GM19467 (cell line): Measurements from ENCODE around the gene ABCF3.

ENCODE experiments used
- ATAC-seq: cut with Tn5 transposase; IDR thresholded peaks from one replicate; pipeline ENCODE4 v1.9.1; 2021; ENCODE audit warnings: mild to moderate bottlenecking, moderate library complexity; ENCODE audit not compliant: unreplicated experiment

ABCF3 gene

GRCh38 chr3:184184546-184185230 lies 1.3 kb upstream of the ABCF3 start:
- ATAC-seq = no peak

- peak; percentile 89 for ATAC-seq
Measured at GRCh38 chr3:184185461-184186183, 377 bp upstream of the ABCF3 start.

- ATAC-seq = no peak
Measured at GRCh38 chr3:184186902-184187207, 856 bp downstream of the ABCF3 start.

- ATAC-seq = no peak
Measured at GRCh38 chr3:184188080-184188479, 2.1 kb downstream of the ABCF3 start.

- no peak for ATAC-seq
Measured at GRCh38 chr3:184189421-184189820, 3.4 kb downstream of the ABCF3 start.

GRCh38 chr3:184192889-184193288 lies 6.9 kb downstream of the ABCF3 start:
- no peak for ATAC-seq

GRCh38 chr3:184193991-184194539 lies 8.1 kb downstream of the ABCF3 start:
- ATAC-seq = no peak

- ATAC-seq = no peak
Measured at GRCh38 chr3:184196536-184196935, 10.5 kb downstream of the ABCF3 start.

GRCh38 chr3:184198509-184198908 lies 12.5 kb downstream of the ABCF3 start:
- no peak for ATAC-seq

- no peak for ATAC-seq
Measured at GRCh38 chr3:184200825-184201224, 14.8 kb downstream of the ABCF3 start.

- ATAC-seq = no peak
Measured at GRCh38 chr3:184203526-184203925, 17.5 kb downstream of the ABCF3 start.

GRCh38 chr3:184209146-184209923 lies 23.3 kb downstream of the ABCF3 start:
- no peak for ATAC-seq

- no peak for ATAC-seq
Measured at GRCh38 chr3:184211297-184211696, 25.3 kb downstream of the ABCF3 start.

- no peak for ATAC-seq
Measured at GRCh38 chr3:184211718-184212117, 25.7 kb downstream of the ABCF3 start.

- no peak for ATAC-seq
Measured at GRCh38 chr3:184218814-184219213, 32.8 kb downstream of the ABCF3 start.

- ATAC-seq = no peak
Measured at GRCh38 chr3:184222521-184222920, 36.5 kb downstream of the ABCF3 start.

GRCh38 chr3:184223946-184224345 lies 37.9 kb downstream of the ABCF3 start:
- ATAC-seq = no peak

GRCh38 chr3:184227481-184227935 lies 41.5 kb downstream of the ABCF3 start:
- no peak for ATAC-seq

GRCh38 chr3:184228376-184229137 lies 42.6 kb downstream of the ABCF3 start:
- ATAC-seq = no peak

- peak; percentile 82 for ATAC-seq
Measured at GRCh38 chr3:184229394-184230080, 43.5 kb downstream of the ABCF3 start, which contains the start of gene VWA5B2. Gene VWA5B2, plus strand, starts transcription at chr3:184229585. Its CDS starts 944 bp downstream, at chr3:184230529.
